ENCODE measurements around the gene ARHGAP42.
"Not testable (repeated sequence)": the region's sequence is repeated elsewhere in the genome, so short reads cannot be mapped to it uniquely, and the experiment has no call there.

ARHGAP42 gene

GRCh38 chr11:100727410-100727809, 40.3 kb downstream of the ARHGAP42 start:
- DNase-seq: no peak

GRCh38 chr11:100730266-100730665, 43.2 kb downstream of the ARHGAP42 start:
- peak; percentile 85 for DNase-seq

- no peak for DNase-seq
Observed at GRCh38 chr11:100731471-100731870, 44.4 kb downstream of the ARHGAP42 start.

GRCh38 chr11:100732949-100733348, 45.9 kb downstream of the ARHGAP42 start:
- no peak for DNase-seq

GRCh38 chr11:100734743-100735527, 47.8 kb downstream of the ARHGAP42 start:
- no peak for DNase-seq

GRCh38 chr11:100735949-100736675, 49.0 kb downstream of the ARHGAP42 start:
- no peak for DNase-seq

- DNase-seq: no peak
Observed at GRCh38 chr11:100738701-100739270, 51.7 kb downstream of the ARHGAP42 start.

GRCh38 chr11:100739666-100740065, 52.6 kb downstream of the ARHGAP42 start:
- DNase-seq: peak; percentile 78

GRCh38 chr11:100740440-100740839, 53.4 kb downstream of the ARHGAP42 start:
- peak; percentile 67 for DNase-seq

GRCh38 chr11:100741866-100742625, 55.0 kb downstream of the ARHGAP42 start:
- DNase-seq: peak; percentile 37

GRCh38 chr11:100746448-100746847, 59.4 kb downstream of the ARHGAP42 start:
- DNase-seq: no peak

GRCh38 chr11:100748153-100748552, 61.1 kb downstream of the ARHGAP42 start:
- DNase-seq: no peak

GRCh38 chr11:100749887-100750565, 62.9 kb downstream of the ARHGAP42 start:
- DNase-seq: not testable (repeated sequence)

- DNase-seq: not testable (repeated sequence)
Observed at GRCh38 chr11:100750566-100750891, 63.4 kb downstream of the ARHGAP42 start.

GRCh38 chr11:100752371-100753171, 65.5 kb downstream of the ARHGAP42 start:
- no peak for DNase-seq

GRCh38 chr11:100753172-100753543, 66.1 kb downstream of the ARHGAP42 start:
- no peak for DNase-seq

- DNase-seq: no peak
Observed at GRCh38 chr11:100753571-100753970, 66.5 kb downstream of the ARHGAP42 start.

GRCh38 chr11:100756559-100756958, 69.5 kb downstream of the ARHGAP42 start:
- no peak for DNase-seq

- no peak for DNase-seq
Observed at GRCh38 chr11:100757646-100758045, 70.6 kb downstream of the ARHGAP42 start.

- no peak for DNase-seq
Observed at GRCh38 chr11:100759106-100759505, 72.0 kb downstream of the ARHGAP42 start.

GRCh38 chr11:100759856-100760255, 72.8 kb downstream of the ARHGAP42 start:
- no peak for DNase-seq

- no peak for DNase-seq
Observed at GRCh38 chr11:100760744-100761143, 73.7 kb downstream of the ARHGAP42 start.
